NOMO-1 (cell line): ENCODE results near the gene AGK.

Source experiments
- DNase-seq, 2 experiments: peaks; one replicate each; lab custom pipeline; 2025; ENCODE audit not compliant: unreplicated experiment in 2 of 2; lab: John Stamatoyannopoulos, UW

The AGK gene, protein sequence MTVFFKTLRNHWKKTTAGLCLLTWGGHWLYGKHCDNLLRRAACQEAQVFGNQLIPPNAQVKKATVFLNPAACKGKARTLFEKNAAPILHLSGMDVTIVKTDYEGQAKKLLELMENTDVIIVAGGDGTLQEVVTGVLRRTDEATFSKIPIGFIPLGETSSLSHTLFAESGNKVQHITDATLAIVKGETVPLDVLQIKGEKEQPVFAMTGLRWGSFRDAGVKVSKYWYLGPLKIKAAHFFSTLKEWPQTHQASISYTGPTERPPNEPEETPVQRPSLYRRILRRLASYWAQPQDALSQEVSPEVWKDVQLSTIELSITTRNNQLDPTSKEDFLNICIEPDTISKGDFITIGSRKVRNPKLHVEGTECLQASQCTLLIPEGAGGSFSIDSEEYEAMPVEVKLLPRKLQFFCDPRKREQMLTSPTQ

DNA sequence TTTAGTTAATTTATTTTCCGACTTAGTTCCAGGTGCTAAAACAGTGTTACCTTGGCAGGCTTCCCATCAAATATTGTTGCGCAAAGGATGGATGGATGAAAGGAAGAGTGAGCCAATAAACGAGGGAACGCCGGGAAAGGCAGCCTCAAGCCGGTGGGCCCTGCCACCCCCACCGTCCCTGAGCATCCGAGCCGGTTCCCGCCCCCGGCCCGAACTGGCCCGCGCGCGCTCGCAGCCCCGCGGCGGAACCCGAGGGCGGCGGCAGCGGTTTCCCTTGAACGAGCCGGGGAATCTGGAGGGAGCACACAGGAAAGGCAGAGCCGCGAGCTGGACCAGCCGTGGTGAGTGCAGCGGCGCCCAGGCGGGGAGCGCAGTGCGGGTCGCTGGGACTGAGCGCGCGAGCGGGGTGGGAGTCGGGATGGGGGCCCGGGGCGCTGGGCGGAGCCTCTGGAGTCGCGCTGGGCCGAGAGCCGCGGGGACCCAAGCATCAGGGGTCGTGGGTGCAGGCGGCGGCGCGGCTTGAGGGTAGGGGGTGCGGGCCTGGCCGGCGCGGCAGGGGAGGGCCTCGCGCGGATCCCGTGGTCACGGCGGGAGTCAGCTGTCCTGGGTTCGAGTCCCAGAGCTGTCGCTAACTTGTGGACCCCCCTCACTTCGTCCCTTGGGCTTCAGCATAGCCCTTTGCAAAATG lies at the start of gene AGK:
Gene AGK (plus strand): TSS at position 317 of the 688 bp plus-strand sequence. CDS start 4,057 bp downstream, outside the sequence.
- DNase-seq, result peak; percentile 7 to 8

DNA sequence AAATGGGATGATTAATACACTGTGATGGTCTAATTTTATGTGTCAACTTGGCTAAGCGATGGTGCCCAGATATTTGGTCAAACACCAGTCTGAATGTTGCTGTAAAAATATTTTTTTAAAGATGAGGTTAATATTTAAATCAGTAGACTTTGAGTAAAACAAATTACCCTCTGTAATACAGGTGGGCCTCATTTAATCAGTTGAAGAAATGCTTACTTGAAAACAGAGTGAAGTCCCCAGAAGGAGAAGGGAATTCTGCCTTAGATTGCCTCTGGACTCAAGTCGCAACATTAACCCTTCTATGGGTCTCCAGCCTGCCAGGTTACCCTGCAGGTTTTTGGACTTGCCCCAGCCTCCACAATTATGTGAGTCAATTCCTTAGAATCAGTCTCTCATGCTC lies 49.8 kb upstream of the AGK start:
- no peak for DNase-seq

DNA sequence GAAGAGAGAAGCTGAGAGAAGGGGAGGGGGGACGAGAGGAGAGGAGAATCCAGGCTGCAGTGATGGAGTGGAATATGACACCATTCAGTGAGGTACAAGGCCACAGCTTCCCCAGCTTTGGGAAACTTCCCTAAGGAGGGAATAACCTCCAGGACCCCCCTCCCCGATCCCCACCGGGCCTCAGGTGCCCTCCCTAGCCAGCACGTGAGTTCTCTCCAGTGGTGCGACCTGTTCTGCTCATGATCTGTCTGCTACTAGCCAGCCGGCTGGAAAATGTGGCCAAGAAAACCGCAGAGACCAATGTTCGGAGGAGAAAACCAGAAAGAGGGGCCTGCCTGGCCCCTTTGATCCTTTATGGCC lies 39.9 kb upstream of the AGK start:
- no peak for DNase-seq

DNA sequence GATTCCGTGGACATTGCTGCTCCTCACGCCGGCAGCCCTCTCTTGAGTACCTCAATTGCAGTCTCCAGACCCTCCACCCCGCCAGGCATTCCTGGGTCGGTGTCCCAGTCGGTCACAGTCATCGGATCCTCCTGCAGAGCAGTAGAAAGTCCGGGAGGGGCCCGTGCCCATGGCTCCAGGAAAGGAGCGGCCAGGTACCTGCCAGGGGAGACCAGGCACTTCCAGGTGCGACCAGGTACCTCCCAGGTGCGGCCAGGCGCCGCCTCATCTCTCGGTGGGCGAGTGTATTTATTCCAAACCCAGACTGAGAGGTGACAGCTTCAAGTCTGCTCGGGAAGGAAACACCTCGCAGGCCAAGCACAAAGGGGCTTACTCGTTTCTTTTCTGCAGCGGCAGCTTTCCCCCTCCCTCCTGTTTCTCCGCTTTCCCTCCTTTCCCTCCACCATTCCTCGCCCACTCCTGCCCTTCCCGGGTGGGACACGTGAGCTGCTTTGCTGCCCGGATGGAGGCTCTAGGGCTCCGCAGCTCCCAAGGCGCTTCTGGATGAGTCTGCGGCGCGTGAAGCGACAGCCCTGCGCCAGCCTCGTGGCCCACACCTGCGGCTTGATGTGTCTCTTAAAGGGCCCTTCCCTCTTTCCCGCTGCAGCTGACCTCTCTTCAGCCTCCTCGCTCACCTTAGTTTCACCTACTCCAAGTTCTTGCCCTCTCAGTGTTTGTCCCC lies 39.4 kb upstream of the AGK start:
- no peak for DNase-seq

DNA sequence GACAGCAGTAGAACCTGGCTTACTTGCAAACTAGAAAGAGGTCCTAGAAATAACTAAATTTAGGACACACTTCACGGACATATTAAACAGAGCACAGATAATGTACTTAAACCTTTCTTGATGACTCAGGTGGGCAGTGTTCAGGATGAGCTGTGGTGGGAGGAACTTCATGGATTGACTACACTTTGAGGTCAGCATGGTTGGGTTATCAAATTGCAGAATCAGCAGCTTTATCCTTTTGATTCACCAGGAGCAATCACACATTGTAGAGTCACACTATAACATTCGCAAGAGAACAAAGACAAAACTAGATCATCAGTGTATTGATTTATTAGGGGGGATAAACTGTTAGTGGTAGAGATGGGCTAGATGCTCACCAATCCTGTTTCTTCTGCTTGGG lies 38.6 kb upstream of the AGK start:
- DNase-seq, result no peak

DNA sequence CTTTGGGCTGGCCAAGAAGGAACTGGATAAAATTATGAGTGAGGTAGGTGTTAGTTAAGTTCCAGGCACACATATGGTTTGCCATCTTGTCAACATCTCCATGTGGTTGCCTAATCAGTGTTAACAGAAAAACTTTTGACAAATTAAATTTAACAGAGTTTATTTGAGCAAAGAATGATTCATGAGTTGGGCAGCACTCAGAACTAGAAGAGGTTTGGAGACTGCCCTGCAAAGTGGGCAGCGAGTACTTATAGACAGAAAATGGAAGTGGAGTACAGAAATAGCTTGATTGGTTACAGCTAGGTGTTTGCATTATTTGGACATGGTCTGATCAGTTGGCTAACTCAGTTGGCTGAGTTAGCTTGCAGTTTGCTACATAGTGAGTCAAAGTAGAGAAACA lies 37.5 kb upstream of the AGK start:
- DNase-seq, result no peak

DNA sequence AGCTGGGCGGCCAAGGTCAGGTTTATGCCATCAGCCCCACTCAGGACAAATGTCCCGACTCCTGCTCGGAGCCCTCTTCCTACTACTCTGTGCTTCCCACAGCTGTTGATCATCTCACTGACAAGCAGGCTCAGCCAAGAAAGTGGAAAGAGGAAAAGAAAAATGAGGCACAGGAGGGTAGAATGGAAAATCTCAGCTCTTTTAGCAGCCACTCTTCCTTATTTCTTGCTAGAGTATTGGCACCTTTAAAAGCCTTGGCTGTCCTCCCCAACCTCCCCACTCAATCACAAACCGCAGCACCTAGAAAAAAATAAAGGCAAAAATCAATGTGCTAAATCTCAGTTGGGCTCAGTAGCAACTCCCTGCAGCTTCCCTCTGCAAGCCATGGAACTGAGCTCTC lies 35.3 kb upstream of the AGK start:
- DNase-seq, result no peak

DNA sequence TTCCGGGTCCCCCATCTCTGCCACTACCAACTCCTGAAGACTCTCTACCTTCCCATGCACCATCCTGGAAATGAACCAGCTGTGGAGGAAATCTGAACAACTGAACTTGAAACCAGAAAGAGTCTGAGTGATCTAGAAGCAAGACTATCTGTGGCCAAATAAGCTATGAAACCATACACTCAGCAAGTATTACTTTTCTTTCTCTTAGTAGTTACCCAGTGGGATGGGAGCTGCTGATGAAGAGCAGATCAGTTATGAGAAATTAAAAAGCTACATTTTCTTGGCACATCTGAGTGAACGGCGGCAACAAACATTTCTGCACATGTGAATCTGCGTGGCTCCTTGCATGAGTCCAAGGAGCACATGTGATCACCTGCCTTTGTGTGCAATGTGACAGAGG lies 31.6 kb upstream of the AGK start:
- DNase-seq, result no peak

DNA sequence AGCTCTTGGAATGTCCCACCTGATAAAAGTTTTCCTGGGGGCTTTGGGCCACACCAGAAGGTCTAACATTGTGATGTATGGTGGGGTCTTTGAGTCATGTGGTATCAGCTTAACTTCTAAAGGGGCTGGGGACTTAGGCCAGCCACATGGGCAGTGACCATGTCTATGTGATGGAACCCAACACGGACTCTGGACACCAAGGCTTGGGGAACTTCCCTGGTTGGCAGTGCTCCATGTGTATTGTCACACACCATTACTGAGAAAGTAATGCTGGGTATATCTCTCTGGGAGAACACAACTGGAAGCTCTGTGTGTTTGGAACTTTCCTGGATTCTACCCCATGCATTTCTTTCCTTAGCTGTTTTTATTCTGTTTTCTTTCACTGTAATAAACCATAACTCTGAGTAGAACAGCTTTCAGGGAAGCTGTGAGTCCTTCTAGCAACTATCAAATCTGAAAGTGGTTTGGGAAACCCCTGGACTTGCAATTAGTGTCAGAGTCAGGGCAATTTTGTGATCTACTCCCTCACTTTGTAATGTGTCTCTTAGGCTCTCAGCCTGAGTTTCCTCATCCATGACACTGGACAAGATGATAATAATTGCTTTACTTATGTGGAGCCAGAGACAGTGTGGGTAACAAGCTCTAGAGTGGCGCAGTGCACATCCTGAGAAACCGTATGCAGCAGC lies 28.4 kb upstream of the AGK start:
- no peak for DNase-seq

DNA sequence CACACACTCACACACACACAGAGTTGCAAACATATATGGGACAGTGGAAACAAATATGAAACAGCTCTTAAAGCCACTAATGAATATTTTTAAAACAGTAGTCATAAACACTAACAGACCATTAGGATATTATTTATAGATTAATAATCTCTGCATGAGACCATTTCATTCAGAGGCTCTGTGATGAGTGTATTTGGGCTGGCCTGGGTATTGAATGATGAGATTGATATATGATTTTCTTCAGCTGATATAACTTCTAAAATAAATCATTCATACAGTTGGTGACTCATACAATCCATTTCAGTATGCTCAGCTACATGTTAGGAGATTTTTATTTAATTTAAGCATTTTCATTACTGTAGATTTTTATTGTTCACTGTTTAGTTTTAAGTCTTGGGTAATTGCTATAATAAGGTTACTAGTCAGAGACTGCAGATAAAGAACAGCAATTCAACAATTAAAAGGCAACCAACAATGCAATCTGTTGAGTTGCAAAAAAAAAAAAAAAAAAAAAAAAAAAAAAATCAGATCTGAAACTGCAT lies 25.2 kb upstream of the AGK start:
- DNase-seq, result no peak

DNA sequence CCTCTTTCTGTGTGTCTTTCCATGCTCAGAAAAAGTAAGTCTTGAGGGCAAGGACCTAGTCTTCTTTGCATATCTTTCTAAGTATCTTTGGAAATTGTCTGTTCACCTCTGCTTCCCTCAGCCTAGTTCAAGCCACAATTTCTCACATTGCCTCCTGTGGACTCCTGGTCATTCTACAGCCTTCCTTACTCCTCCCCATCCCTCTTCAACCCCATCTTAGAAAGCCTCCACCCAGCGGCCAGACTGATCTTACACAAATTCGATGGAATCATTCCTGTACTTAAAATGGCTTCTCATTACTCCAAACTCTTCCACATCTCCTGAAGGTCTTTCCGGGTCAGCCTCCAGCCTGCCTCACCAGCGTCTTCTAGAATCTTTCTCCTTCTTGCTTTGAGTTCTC lies 24.1 kb upstream of the AGK start:
- DNase-seq, result no peak

DNA sequence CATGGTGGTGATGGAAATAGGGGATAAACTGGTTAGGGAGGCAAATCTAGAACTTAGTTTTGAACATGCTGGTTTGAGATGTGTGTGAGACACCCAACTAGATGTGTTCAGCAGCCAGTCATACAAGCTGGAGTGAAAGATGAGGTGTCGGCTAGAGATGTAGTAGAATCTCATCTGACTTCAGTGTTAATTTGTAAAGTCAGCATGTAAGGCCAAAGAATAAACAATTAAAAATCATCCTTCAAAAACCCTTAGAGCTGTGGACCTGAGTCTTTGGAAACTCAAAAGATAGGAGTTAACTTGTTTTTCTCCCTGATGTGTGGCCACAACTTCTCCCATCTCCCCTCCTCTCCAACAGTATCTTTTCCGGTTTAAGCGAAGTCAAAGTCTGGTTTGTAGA lies 22.8 kb upstream of the AGK start:
- DNase-seq, result no peak

DNA sequence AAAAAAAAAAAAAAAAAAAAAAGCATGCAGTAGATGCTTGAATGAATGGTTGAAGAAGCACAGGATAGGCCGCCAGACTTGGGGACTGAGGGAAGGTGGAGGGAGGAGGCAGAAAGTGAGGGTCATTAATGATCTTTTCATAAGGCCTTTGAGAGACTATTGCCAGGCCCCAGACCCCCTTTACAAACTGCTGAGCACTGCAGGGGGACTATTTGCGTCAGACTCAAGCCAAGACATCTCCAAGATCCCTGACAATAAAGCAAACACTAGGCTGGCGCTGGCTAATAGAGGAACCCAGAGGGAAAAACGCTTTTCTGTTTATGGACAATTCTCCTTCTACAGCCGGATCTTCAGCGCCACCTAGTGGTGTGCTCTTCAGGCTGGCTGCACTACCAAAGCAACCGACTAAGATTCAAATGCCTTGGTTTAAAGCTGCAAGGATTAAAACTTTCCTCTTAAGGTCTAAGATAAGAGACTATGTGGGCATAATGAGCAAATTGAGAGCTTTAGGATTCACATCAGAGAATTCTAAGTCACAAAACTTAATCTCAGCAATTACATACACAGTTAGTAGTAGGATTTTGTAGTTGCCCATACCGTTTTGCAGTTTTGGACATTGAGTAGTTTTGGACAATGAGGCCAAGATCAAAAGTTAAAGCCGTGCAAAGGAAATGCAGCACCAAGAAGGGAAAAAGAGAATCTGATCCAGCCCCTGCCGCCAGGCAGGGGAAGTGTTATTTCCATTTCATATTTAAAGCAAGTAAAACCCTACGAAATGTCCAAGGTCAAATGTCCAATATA lies 17.9 kb upstream of the AGK start:
- peak in 1 of 2 experiments; percentile 2 for DNase-seq

DNA sequence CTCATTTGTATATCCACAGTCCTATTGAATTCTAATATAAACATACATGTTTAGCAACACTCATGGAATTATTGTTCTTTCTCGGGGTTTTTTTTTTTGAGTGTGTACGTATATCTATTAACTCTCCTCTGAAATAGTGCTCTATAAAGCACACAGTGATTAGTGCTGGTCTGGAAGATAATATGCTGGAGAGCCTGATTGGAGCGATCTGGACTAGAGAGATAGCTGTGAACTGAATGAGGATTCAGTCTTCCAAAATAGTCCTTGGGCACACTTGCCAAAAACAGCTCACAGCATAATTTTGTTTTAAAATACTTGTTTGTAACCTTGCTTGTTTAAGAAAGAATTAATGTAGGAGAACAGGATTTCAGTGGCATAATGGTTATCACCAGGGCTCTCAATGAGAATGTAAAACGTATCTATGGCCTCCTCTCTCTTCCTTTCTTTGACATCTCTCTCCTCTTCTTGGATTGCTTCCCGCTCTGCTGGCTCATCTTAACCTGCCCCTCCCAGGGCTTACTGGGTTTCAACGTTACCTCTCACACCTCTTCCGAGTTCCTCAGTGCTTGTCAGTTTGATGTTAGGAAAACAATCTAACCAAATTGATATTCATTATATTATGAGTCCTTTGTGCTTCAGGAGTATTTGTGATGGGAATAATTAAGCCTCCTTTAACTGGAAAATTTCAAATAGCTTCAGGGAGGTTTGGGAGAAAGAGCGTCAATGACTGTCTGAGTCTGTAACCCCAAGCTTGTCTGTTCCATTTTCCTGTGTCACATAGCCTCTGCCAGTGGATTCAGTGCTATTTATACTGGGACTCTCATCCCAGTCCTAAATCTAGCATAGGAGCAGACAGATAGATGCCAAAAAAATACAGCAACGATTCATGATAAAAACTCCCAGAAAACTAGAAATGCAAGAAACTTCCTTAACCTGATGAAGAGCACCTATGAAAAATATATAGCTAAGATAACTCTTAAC lies 16.2 kb upstream of the AGK start:
- no peak for DNase-seq

DNA sequence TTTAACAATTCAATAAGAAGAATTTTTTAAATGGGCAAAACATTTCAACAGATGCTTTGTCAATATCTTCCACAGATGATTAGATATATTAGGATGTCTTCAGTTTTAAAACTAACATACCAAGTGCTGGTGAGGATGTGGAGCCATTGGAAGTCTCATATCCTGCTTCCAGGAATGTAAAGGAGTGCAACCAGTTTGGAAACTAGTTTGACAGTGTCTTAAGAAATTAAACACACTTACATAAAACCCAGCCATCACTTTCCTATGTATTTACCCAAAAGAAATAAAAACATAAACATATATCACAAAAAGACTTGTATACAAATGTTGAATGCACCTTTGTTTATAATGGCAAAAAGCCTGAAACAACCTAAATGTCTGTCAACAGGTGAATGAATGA lies 13.3 kb upstream of the AGK start:
- no peak for DNase-seq

DNA sequence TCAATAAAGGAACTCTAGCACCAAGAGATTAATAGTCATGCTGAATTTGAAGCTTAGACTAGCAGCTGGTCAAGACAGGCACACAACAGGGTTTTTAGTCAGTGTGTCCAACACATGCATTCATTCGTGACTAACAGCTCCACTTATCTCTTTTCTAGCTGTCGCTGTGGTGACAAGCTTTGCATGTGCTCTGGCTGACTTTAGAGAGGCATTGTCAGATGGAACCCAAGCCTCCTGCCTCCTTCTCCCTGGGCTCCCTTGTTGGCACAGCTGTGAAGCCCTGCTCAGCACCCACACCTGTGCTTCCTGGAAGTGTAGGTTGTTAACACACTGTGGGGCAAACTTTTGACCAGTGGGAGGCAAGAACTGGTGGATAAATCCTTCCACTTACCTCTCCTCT lies 9.8 kb upstream of the AGK start:
- no peak for DNase-seq

DNA sequence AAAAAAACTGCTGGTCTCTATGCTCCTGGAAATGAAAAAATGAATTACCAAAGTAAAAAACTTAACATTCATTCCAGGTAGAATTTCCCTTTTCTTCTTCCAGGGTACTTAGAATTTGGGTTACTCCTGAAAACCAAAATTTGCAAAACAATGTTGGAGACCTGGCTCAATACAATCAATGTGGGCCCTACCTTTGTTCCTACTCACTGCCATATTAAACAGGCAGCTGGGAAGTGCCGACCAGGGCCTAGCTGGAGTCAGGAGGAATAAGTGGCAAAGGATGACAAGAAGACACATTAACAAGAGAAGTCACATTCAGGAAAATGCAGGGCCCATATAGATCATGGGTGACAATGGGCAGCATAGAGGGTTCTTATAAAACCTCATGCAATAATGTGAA lies 6.4 kb upstream of the AGK start:
- no peak for DNase-seq

DNA sequence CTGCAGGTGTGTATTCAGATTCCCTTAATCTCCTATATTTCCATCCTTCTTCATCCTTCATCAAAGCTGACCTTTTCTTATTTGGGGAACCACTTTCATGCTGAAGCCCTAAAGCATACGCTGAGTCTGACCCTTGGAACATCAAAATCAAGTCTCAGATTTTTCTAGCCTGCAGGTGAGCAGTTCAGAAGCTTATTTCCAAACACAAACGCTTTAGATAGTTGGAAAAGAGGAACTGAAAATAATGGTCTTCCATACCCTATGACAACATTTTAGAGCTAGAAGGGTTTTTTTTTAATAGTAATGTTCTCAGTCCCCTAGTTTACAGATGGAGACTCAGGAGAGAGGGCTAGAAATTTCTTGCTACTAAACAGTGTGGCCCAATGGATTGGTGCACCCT lies 1.6 kb upstream of the AGK start:
- DNase-seq, result peak in 1 of 2 experiments; percentile 33
